Subcutaneous adipose tissue (tissue), 4 donors: Measurements from ENCODE around the gene PSMA7. TPM values are rescaled to one million over a fixed set of nuclear protein-coding genes. Genes with fewer than 3 reads are reported as not detected.

Experiments used
- total RNA-seq, 4 donors: library from RNA; depleted of rRNA; stranded (reverse); fragments of >200 nt; gene quantifications; one replicate each; pipeline ENCODE4 v1.1.0, GENCODE V29; 2016
- TF ChIP-seq, protein P1 (sequence below): fragments of 450-650 bp; IDR thresholded peaks from one replicate; pipeline ENCODE4 v1.5.1; 2016; ENCODE audit warnings: low read depth, mild to moderate bottlenecking, control low read depth, antibody characterized with exemption, moderate library complexity

PSMA7 gene
- total RNA-seq, 4 donors from 2014 or later = 299 to 630 (median 399) TPM

DNA sequence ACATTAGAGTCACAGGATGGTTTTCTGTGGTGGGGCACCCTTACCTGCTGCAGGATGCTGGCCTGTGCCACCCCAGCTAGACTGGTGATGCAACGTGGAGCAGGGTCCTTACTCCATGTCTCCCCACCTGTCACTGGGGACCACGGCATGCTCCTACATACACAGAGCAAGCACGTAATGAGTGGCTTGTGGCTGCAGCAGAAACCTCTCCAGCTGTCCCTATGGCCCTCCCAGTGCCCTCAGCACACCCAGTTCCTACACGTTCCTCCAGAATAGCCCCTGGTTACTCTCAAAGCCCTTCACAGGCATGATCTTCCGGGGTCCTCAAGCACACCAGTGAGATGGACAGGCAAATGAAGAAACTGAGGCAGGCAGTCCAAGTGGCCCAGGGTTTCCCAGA lies 24.1 kb downstream of the PSMA7 start:
- TF ChIP-seq, protein P1, sequence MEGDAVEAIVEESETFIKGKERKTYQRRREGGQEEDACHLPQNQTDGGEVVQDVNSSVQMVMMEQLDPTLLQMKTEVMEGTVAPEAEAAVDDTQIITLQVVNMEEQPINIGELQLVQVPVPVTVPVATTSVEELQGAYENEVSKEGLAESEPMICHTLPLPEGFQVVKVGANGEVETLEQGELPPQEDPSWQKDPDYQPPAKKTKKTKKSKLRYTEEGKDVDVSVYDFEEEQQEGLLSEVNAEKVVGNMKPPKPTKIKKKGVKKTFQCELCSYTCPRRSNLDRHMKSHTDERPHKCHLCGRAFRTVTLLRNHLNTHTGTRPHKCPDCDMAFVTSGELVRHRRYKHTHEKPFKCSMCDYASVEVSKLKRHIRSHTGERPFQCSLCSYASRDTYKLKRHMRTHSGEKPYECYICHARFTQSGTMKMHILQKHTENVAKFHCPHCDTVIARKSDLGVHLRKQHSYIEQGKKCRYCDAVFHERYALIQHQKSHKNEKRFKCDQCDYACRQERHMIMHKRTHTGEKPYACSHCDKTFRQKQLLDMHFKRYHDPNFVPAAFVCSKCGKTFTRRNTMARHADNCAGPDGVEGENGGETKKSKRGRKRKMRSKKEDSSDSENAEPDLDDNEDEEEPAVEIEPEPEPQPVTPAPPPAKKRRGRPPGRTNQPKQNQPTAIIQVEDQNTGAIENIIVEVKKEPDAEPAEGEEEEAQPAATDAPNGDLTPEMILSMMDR = no peak

DNA sequence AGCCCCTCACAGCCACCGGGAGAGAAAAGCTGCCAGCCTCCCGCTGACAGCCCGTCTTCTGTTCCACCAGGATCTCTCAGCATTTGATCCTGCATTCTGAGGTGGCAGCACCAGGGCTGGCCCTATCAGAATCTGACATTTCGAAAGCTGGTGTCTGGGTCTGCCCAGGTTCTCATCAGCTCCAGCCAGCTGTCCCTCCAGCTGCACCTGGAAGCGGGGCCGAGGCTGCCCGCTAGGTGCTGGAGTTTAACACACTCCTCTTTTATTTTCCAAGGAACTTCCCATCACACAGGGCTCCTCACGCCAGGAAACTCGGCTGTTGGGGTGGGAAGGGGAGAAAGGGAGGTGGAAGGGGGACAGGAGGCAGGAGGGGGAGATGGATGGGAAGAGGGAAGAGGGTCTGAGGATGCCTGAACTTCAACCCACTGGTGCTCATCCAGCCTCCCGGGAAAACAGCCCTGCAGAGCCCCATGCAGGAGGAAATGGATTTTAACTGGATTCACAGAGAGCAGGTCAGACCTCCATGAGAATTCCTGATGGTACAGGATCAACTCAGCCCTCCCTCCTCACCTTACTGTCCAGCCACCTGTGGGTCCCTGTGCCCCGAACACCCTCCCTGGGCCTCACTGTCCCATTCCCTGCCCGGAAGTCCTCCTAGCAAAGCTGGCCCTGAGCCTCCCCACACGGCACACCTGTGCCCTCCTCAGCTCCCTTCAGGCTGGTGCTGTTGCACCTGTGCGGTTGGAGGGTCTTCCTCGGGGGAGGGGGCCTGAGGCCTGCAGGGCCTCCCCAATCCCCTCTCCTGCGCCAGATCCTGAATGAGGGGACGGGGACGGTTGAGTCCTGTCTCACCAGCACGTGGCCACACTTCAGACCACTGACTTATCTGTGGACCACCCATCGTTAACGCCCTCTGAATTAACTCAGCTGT lies 24.8 kb downstream of the PSMA7 start:
- TF ChIP-seq, protein P1 = no peak

DNA sequence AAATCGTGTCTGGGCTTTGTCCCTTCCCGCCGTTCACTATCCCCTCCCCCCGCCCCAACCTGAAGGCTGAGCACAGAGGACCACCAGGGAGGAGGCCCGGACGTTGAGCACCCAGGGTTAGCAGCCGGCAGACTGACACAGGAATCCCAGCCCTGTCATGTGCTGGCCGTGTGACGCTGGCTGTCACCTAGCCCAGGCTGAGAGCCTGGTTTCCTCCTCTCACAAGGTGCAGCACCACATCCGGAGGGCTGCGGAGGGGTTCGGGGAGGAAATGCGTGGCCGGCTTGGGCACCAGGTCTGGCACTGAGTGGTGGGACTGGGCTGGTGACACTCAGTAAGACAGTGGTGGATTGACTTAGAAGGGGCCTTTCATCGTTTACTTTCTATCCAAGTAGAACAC lies 25.5 kb downstream of the PSMA7 start:
- TF ChIP-seq, protein P1 = no peak

DNA sequence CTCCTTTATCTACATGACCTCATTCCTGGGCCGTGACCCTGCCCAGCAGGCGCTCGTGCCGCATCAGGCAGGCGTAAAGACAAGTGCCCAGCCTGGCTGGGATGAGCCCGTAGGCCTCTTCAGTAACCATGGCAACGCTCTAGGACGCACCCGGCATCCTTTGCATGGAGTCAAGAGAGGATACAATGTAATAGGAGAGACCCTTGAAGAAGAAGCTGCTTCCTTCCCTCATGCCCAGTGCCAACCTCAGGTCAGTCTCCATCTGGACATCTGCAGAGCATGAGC lies 25.9 kb downstream of the PSMA7 start:
- TF ChIP-seq, protein P1 = no peak

DNA sequence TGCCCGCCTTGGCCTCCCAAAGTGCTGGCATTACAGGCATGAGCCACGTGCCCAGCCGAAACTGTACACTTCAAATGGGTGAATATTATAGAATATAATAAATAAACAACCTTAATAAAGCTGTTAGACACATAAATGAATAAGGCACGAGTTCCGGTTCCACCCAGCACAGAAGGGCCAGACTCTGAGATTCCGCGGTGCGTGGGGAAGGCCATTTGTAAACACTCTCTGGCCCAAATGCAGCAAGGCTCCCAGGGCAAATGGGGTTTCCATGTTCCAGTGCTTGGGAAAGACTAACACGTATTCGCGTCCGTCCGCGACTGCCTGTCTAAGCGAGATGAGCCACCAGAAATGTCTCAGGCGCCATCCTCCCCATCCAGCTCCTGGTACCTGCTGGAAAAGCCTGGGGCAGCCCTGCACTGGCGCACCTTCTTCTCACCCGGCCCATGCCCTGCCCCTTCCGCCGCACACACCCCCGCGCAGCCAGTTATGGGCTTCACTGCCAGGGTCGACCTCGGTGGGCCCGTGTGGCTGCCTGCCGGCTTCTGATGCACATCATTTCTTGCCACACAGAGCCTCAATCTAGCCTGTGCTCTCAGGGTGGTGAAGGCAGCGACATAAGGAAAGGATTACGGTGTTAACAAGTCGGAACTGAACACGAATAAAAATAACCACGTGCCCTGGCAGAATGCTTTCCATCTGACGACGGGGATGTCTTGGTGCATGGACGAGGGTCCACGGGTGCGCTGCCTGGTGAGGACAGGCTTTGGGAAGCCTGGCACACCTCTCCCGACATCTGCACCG lies 26.4 kb downstream of the PSMA7 start:
- TF ChIP-seq, protein P1 = no peak

DNA sequence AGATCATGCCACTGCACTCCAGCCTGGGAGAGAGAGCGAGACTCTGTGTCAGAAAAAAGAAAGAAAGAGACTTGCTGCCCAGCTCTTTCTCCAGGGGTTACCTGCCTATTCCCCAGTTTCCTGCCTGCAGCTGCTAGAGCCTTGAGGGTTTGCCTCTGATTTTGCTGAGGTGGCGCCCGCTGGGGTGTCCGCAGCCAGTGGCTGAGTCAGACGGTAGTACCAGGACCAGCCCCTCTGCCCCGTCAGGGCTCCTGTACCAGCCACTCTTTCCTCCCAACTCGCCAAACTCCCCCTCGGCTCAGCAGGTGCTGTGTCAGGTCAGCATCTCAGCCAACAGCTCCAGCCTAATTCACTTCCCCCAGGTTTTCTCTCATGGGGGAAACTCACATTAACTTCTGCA lies 28.3 kb downstream of the PSMA7 start:
- TF ChIP-seq, protein P1 = no peak

DNA sequence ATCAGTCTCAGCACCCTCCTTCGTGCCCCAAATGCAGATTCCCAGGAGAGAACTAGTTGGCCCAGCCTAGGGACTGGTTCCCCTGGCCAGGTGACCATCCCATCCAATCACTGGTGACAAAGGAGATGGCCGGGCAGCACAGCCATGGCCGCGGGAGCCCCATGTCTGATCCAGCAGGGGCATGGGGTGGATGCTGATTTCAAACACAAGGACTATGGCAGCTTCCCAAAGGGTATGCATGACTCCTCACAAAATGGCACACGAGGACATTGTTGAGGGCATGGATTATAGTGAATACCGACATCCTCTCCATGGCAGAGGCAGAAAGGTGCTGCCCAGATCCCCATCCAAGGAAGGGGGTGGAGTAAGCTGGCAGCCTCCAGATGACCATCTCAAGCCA lies 30.8 kb downstream of the PSMA7 start:
- TF ChIP-seq, protein P1 = no peak
